ENCODE measurements around the gene MRPS17.

Gene MRPS17

GRCh38 chr7:55973747-55974250 is 22.1 kb downstream of the MRPS17 start:
- DNase-seq, result no peak

GRCh38 chr7:55975988-55976633 is 24.4 kb downstream of the MRPS17 start:
- no peak for DNase-seq

GRCh38 chr7:55977831-55978230 is 26.2 kb downstream of the MRPS17 start:
- peak; percentile 78 for DNase-seq

GRCh38 chr7:55980266-55980665 is 28.6 kb downstream of the MRPS17 start:
- DNase-seq, result no peak

GRCh38 chr7:55983537-55983936 is 31.9 kb downstream of the MRPS17 start:
- no peak for DNase-seq

- DNase-seq, result no peak
Observed at GRCh38 chr7:55992346-55992745, 40.7 kb downstream of the MRPS17 start.

- no peak for DNase-seq
Observed at GRCh38 chr7:55996856-55997500, 45.3 kb downstream of the MRPS17 start.

- DNase-seq, result no peak
Observed at GRCh38 chr7:56003749-56004148, 52.1 kb downstream of the MRPS17 start.

Data from NCI-H1105 (cell line).